Measurements from ENCODE around the gene CD34. TPM values are rescaled to one million over a fixed set of nuclear protein-coding genes. Genes with fewer than 3 reads are reported as not detected.

CD34 gene
- total RNA-seq, 2 donors from 2014 or later, result 8.3 to 15.2 TPM

Other genes with a start within 250 kb of the CD34 start
- 100 to 1,000 TPM; 253 to 260 TPM for gene CD46, start 159.1 kb downstream of the CD34 start, total RNA-seq

Data from left colon (tissue), 2 donors.